Measurements from ENCODE around the gene CD27. TPM values are rescaled to one million over a fixed set of nuclear protein-coding genes. Genes with fewer than 3 reads are reported as not detected.
A peak's percentile ranks its signal among the peaks of the same experiment; 100 is the strongest.

The CD27 gene
- polyA plus RNA-seq, 3 donors = 0.08 to 1.2 (median 0.88) TPM

DNA sequence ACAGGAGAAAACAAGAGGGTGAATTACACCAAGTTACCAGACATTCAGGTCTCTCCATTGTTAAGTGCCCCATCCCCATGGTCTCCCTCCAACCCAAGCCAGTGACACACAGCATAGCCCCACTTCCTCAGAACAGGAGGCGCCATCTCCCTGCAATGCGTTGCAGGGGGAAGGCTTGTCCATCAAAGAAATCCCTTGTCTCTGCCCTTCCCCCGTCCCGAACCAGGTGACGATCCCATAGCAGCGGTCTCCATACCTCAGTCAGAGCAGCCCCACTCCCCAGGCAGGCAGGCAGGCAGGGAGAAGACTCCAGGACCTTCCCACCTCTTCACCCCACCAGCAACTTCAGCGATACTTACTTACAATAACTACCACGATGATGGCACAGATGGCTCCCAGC lies 19.8 kb downstream of the CD27 start:
- H3K27ac Mint-ChIP-seq = peak overlapping the region in 5 of 7 donors; percentile 1 to 71 (median 8)
- H3K36me3 Mint-ChIP-seq = peaks cover 65 to 68% of the 10 kb centered on the region in 2 donors
- Histone ChIP-seq H3K4me2 (replicated peaks; ENCODE audit: extremely low read depth, low read length, poor library complexity, severe bottlenecking) (no peak overlapping the region), H3K36me3 (replicated peaks in 1 of 2; ENCODE audit: control insufficient read depth in 1 of 2, insufficient read depth in 2 of 2, low read length in 2 of 2) (peaks cover 26 to 45% of the 10 kb centered on the region in 2 donors), H3K9ac (ENCODE audit: insufficient read depth, low read length, poor library complexity, severe bottlenecking) (no peak overlapping the region), H2AFZ (ENCODE audit: insufficient read depth, low read depth, low read length, poor library complexity, severe bottlenecking) (no peak overlapping the region), H3K4me1 (ENCODE audit: control insufficient read depth in 1 of 2, insufficient read depth in 2 of 2, low read length in 2 of 2) (peaks cover 53 to 62% of the 10 kb centered on the region in 2 donors), H3K9me3 (replicated peaks in 1 of 2; ENCODE audit: control insufficient read depth in 1 of 2, insufficient read depth in 1 of 2, low read length in 2 of 2) (no peaks in the 10 kb centered on the region), H4K20me1 (ENCODE audit: insufficient read depth, low read length) (peaks cover 32% of the 10 kb centered on the region), H3K27me3 (ENCODE audit: control insufficient read depth in 2 of 2, insufficient read depth in 2 of 2, low read length in 2 of 2) (no peaks in the 10 kb centered on the region), H3K4me3 (replicated peaks in 1 of 3; ENCODE audit: low read depth in 2 of 3, low read length in 3 of 3) (no peak overlapping the region), H3K79me2 (ENCODE audit: insufficient read depth, low read length) (peaks cover 32% of the 10 kb centered on the region), H3K27ac (ENCODE audit: low read depth in 1 of 2, low read length in 2 of 2) (peak overlapping the region in 1 of 2 donors; percentile 85)
- H3K27me3 Mint-ChIP-seq (ENCODE audit: low read depth in 3 of 3) = peaks cover 0 to 2% (median 1%) of the 10 kb centered on the region in 3 donors
- TF ChIP-seq, protein P1, sequence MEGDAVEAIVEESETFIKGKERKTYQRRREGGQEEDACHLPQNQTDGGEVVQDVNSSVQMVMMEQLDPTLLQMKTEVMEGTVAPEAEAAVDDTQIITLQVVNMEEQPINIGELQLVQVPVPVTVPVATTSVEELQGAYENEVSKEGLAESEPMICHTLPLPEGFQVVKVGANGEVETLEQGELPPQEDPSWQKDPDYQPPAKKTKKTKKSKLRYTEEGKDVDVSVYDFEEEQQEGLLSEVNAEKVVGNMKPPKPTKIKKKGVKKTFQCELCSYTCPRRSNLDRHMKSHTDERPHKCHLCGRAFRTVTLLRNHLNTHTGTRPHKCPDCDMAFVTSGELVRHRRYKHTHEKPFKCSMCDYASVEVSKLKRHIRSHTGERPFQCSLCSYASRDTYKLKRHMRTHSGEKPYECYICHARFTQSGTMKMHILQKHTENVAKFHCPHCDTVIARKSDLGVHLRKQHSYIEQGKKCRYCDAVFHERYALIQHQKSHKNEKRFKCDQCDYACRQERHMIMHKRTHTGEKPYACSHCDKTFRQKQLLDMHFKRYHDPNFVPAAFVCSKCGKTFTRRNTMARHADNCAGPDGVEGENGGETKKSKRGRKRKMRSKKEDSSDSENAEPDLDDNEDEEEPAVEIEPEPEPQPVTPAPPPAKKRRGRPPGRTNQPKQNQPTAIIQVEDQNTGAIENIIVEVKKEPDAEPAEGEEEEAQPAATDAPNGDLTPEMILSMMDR (IDR thresholded peaks at IDR 0.05) = no peak
- no peak for DNase-seq
- 94% methylated on average over 8 of the region's 8 CpGs for WGBS (ENCODE audit: insufficient coverage)
- H3K4me1 Mint-ChIP-seq = peaks cover 74% of the 10 kb centered on the region
- H3K9me3 Mint-ChIP-seq = no peaks in the 10 kb centered on the region
- intact Hi-C loops (cut with micrococcal nuclease) = loop anchor here (5.0 kb wide), 4 partner anchors 37 to 142 kb away; partner anchors contain the start of gene IFFO1 (in 1 of the 2)
- no peak overlapping the region for H3K4me3 Mint-ChIP-seq

DNA sequence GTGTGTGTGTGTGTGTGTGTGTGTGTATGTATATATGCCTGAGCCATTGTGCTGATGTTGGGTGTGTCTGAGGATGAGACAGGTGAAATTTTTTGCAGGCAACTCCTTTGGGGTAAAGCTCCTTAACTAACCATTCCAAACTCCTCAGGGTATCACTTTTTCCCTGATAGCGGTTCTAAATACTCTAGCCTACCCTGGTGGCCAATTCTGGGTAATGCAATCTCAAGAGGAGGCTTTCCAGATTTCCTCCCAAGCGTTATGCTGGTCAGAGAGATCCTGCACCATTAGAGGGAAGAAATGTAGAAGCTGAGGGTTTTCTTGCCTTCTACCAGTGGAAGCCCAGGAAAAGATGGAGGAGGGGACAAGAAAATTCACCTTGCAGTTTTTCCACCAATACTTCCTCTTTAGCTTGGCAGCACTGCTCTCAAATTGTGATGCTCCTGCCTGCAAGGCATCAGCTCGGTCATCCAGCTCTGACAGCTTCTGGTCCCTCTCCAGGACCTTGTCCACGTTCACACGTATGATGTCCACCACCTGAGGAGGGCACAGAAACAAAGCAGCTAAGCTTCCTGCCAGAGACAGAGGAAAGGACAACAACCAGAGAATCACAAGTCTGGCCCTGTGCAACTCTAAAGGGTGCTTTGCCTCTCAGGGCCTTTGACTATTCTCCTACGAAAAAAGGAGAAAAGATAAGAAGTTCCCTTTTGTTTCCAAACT lies 20.9 kb downstream of the CD27 start:
- Histone ChIP-seq H3K27me3 (ENCODE audit: control insufficient read depth in 2 of 2, insufficient read depth in 2 of 2, low read length in 2 of 2) (no peaks in the 10 kb centered on the region), H4K20me1 (ENCODE audit: insufficient read depth, low read length) (peaks cover 38% of the 10 kb centered on the region), H3K36me3 (replicated peaks in 1 of 2; ENCODE audit: control insufficient read depth in 1 of 2, insufficient read depth in 2 of 2, low read length in 2 of 2) (peaks cover 24 to 45% of the 10 kb centered on the region in 2 donors), H3K9me3 (replicated peaks in 1 of 2; ENCODE audit: control insufficient read depth in 1 of 2, insufficient read depth in 1 of 2, low read length in 2 of 2) (no peaks in the 10 kb centered on the region), H3K4me1 (ENCODE audit: control insufficient read depth in 1 of 2, insufficient read depth in 2 of 2, low read length in 2 of 2) (peaks cover 48 to 59% of the 10 kb centered on the region in 2 donors), H2AFZ (ENCODE audit: insufficient read depth, low read depth, low read length, poor library complexity, severe bottlenecking) (no peak overlapping the region), H3K27ac (ENCODE audit: low read depth in 1 of 2, low read length in 2 of 2) (no peak overlapping the region), H3K4me2 (replicated peaks; ENCODE audit: extremely low read depth, low read length, poor library complexity, severe bottlenecking) (no peak overlapping the region), H3K79me2 (ENCODE audit: insufficient read depth, low read length) (peaks cover 36% of the 10 kb centered on the region), H3K9ac (ENCODE audit: insufficient read depth, low read length, poor library complexity, severe bottlenecking) (no peak overlapping the region), H3K4me3 (replicated peaks in 1 of 3; ENCODE audit: low read depth in 2 of 3, low read length in 3 of 3) (no peak overlapping the region)
- Mint-ChIP-seq H3K9me3 (no peaks in the 10 kb centered on the region), H3K4me3 (no peak overlapping the region), H3K27me3 (ENCODE audit: low read depth in 3 of 3) (peaks cover 0 to 2% (median 1%) of the 10 kb centered on the region in 3 donors), H3K36me3 (peaks cover 63 to 64% of the 10 kb centered on the region in 2 donors), H3K27ac (peak overlapping the region in 3 of 7 donors; percentile 21 to 26 (median 26)), H3K4me1 (peaks cover 70% of the 10 kb centered on the region)
- intact Hi-C loops (cut with micrococcal nuclease) = loop anchor here in 1 of 2 donors (5.0 kb wide), 1 partner anchor 143 kb away; no protein-coding TSS in a partner anchor
- peak; percentile 44 to 69 (median 67) for DNase-seq
- TF ChIP-seq, protein P1 (IDR thresholded peaks at IDR 0.05) = peak; percentile 85
- 79% methylated on average over 3 of the region's 6 CpGs for WGBS (ENCODE audit: insufficient coverage)
